Stomach (tissue), 9 donors: ENCODE measurements around the gene FAXDC2. TPM values are rescaled to one million over a fixed set of nuclear protein-coding genes. Genes with fewer than 3 reads are reported as not detected.
A peak's percentile ranks its signal among the peaks of the same experiment; 100 is the strongest.

Experiments used
- DNase-seq, 2 donors: peaks; one replicate each; pipeline versions ENCODE4 v3.0.0 to v3.0.0-alpha.2; 2013 to 2019
- H3K27ac ChIP-seq, 5 donors: fragments of 200-600 bp in 4 of 5; sonication (generic) in 4 of 5; one replicate each; pipeline ENCODE4 v1.5.1; 2013 to 2019; ENCODE audit warnings: mild to moderate bottlenecking in 1 of 5, moderate library complexity in 1 of 5
- H3K27me3 ChIP-seq, 3 donors: fragments of 200-600 bp; sonication (generic); one replicate each; pipeline ENCODE4 v1.5.1; 2017 to 2019; ENCODE audit warnings: mixed run types in 1 of 3
- H3K36me3 ChIP-seq, 4 donors: fragments of 200-600 bp; sonication (generic); 1 replicate in 3 of 4; 2 replicates in 1 of 4; pipeline ENCODE4 v1.5.1; 2016 to 2019
- H3K4me1 ChIP-seq, 4 donors: fragments of 200-600 bp; sonication (generic); one replicate each; pipeline ENCODE4 v1.5.1; 2016 to 2019
- H3K4me3 ChIP-seq, 4 donors: fragments of 200-600 bp; sonication (generic) in 3 of 4; one replicate each; pipeline ENCODE4 v1.5.1; 2016 to 2019; ENCODE audit warnings: mild to moderate bottlenecking in 1 of 4
- H3K9me3 ChIP-seq, 4 donors: fragments of 200-600 bp; sonication (generic); one replicate each; pipeline ENCODE4 v1.5.1; 2016 to 2019
- EP300 ChIP-seq: sonication (generic); formaldehyde crosslinking; IDR thresholded peaks from one replicate; pipeline ENCODE4 v1.6.1; 2017; ENCODE audit warnings: antibody characterized with exemption
- POLR2A ChIP-seq, 4 donors: fragments of 450-650 bp; IDR thresholded peaks; one replicate each; pipeline ENCODE4 v1.6.1; 2016; ENCODE audit warnings: antibody characterized with exemption in 4 of 4, control low read depth in 2 of 4, mild to moderate bottlenecking in 1 of 4, moderate library complexity in 1 of 4
- POLR2AphosphoS5 ChIP-seq, 3 donors: sonication (generic); formaldehyde crosslinking; IDR thresholded peaks; one replicate each; pipeline ENCODE4 v1.6.1; 2016; ENCODE audit warnings: antibody characterized with exemption in 3 of 3
- WGBS, 5 donors: extraction: QIAGEN DNeasy Blood & Tissue Kit in 3 of 5; methylation state at CpG; one replicate each; pipeline versions ENCODE4 v1.1.5 to v1.1.7; 2013 to 2018; 5-methylcytosine and 5-hydroxymethylcytosine counted together
- intact Hi-C: fragments of 100-400 bp; cut with DNase I; formaldehyde crosslinking; loops from one replicate; pipeline ENCODE4 v1.15.1; 2023; ENCODE audit warnings: low total_unique reads
- polyA plus RNA-seq, 3 donors: library from polyadenylated mRNA; stranded (reverse); fragments of 200-250 nt; gene quantifications; one replicate each; pipeline ENCODE4 v1.2.3, GENCODE V29; 2013
- small RNA-seq, 4 donors: library from RNA; depleted of rRNA; stranded (forward); fragments of <200 nt; gene quantifications; one replicate each; pipeline ENCODE3, GENCODE V24; 2016
- total RNA-seq, 5 donors: library from RNA; depleted of rRNA; stranded (reverse); fragments of >200 nt; gene quantifications; one replicate each; pipeline versions ENCODE4 v1.1.0 to v1.2.3, GENCODE V29; 2014 to 2016
- TF ChIP-seq, protein P1 (sequence below), 7 experiments: fragments of 450-650 bp in 4 of 7; fragments of 200-600 bp in 3 of 7; sonication (generic) in 3 of 7; IDR thresholded peaks; one replicate each; pipeline ENCODE4 v1.5.1; 2016 to 2019; ENCODE audit warnings: antibody characterized with exemption in 7 of 7, control low read depth in 2 of 7, mild to moderate bottlenecking in 1 of 7
- donor health status: healthy with polysubstance abuse.
- donor health status: Bipolar disorder and iron deficiency.
- donor health status: healthy.

Gene FAXDC2
- total and polyA plus RNA-seq, 8 donors = 4.9 to 160 (median 18.1) TPM

DNA sequence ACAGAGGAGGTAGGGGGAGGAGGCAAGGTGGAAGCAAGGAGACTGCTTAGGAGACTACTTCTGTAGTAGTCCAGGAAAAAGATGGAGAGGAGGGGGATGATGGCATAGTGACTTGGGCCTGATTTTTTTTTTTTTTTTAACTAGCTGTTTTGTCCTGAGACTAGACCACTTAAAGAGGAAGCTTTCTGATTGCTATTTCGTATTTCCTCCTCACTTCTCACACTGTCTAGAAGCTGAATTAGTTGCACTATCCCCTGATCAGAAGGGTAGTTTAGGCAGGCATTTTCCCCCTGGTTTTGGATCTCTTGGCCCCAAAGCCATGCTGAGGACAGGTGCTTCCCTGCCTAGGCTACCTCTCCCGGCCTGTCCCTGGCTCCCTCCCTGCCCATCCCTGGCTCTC lies 80.3 kb downstream of the FAXDC2 start:
- TF ChIP-seq, protein P1, sequence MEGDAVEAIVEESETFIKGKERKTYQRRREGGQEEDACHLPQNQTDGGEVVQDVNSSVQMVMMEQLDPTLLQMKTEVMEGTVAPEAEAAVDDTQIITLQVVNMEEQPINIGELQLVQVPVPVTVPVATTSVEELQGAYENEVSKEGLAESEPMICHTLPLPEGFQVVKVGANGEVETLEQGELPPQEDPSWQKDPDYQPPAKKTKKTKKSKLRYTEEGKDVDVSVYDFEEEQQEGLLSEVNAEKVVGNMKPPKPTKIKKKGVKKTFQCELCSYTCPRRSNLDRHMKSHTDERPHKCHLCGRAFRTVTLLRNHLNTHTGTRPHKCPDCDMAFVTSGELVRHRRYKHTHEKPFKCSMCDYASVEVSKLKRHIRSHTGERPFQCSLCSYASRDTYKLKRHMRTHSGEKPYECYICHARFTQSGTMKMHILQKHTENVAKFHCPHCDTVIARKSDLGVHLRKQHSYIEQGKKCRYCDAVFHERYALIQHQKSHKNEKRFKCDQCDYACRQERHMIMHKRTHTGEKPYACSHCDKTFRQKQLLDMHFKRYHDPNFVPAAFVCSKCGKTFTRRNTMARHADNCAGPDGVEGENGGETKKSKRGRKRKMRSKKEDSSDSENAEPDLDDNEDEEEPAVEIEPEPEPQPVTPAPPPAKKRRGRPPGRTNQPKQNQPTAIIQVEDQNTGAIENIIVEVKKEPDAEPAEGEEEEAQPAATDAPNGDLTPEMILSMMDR (IDR thresholded peaks at IDR 0.05) = no peak
- TF ChIP-seq EP300 = no peak
- no peak for TF ChIP-seq POLR2AphosphoS5 (IDR thresholded peaks at IDR 0.05)
- TF ChIP-seq POLR2A (IDR thresholded peaks at IDR 0.05) = no peak
- intact Hi-C loops = no loop called here
- H3K4me1 ChIP-seq = peaks cover 59 to 98% (median 84%) of the 10 kb centered on the region in 4 donors
- H3K4me3 ChIP-seq = no peak overlapping the region
- H3K27ac ChIP-seq = peak overlapping the region in 2 of 5 donors; percentile 7 to 75
- H3K27me3 ChIP-seq = no peaks in the 10 kb centered on the region
- no peak for DNase-seq
- WGBS, 5 donors = 33 to 62% (median 46%) methylated on average over 2 of the region's 2 CpGs
- no peaks in the 10 kb centered on the region for H3K9me3 ChIP-seq
- H3K36me3 ChIP-seq = no peaks in the 10 kb centered on the region

Small RNAs within 50 kb of the gene (small RNA-seq; reads per million reads assigned to genes)
- 0 reads per million in 4 donors for gene MIR378H

Other genes starting within 250 kb of the FAXDC2 start
- 100 to 1,000 TPM in 4 of 5 donors, 10 to 100 TPM in 1; 54.5 to 211 (median 180) TPM for gene LARP1, start 95.2 kb downstream of the FAXDC2 start, total RNA-seq
- gene LARP1, start 95.2 kb downstream of the FAXDC2 start, polyA plus RNA-seq = 10 to 100 TPM; 15.0 to 19.4 (median 19.2) TPM
- gene CNOT8, start 8.0 kb upstream of the FAXDC2 start, total RNA-seq = 10 to 100 TPM; 28.4 to 81.5 (median 59.4) TPM
- 10 to 100 TPM; 25.4 to 43.7 (median 32.9) TPM for gene CNOT8, start 8.0 kb upstream of the FAXDC2 start, polyA plus RNA-seq
- 10 to 100 TPM in 1 of 5 donors, 1 to 10 TPM in 4; 2.9 to 13.8 (median 4.9) TPM for gene GEMIN5, start 87.6 kb upstream of the FAXDC2 start, total RNA-seq
- 1 to 10 TPM; 2.1 to 5.0 (median 3.0) TPM for gene GEMIN5, start 87.6 kb upstream of the FAXDC2 start, polyA plus RNA-seq
- gene MRPL22, start 90.5 kb upstream of the FAXDC2 start, total RNA-seq = 10 to 100 TPM in 1 of 5 donors, 1 to 10 TPM in 3, not detected in 1; 1.3 to 10.1 (median 6.1) TPM
- 10 to 100 TPM; 47.5 to 63.4 (median 48.0) TPM for gene MRPL22, start 90.5 kb upstream of the FAXDC2 start, polyA plus RNA-seq
- gene KIF4B, start 163.2 kb upstream of the FAXDC2 start, total RNA-seq = under 1 TPM in 1 of 5 donors, not detected in 4; 0.18 TPM
- gene KIF4B, start 163.2 kb upstream of the FAXDC2 start, polyA plus RNA-seq = not detected